AML-193 (cell line): ENCODE measurements around the gene MEI1.
"Not testable (repeated sequence)": the region's sequence is repeated elsewhere in the genome, so short reads cannot be mapped to it uniquely, and the experiment has no call there.

ENCODE experiments used
- DNase-seq, 2 experiments: peaks; one replicate each; lab custom pipeline; 2025; lab: John Stamatoyannopoulos, UW

Gene MEI1

DNA sequence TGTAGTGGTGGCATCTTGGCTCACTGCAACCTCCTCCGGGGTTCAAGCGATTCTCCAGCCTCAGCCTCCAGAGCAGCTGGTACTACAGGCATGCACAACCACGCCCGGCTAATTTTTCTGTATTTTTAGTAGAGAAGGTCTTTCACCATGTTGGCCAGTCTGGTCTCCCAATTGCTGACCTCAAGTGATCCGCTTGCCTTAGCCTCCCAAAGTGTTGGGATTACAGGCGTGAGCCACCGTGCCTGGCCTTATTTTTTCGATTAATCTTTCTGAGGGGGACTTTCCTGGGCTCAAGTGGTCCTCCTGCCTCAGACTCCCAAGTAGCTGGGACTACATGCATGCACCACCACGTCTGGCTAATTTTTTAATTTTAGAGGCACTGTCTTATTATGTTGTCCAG lies 16.3 kb upstream of the MEI1 start:
- no peak for DNase-seq

DNA sequence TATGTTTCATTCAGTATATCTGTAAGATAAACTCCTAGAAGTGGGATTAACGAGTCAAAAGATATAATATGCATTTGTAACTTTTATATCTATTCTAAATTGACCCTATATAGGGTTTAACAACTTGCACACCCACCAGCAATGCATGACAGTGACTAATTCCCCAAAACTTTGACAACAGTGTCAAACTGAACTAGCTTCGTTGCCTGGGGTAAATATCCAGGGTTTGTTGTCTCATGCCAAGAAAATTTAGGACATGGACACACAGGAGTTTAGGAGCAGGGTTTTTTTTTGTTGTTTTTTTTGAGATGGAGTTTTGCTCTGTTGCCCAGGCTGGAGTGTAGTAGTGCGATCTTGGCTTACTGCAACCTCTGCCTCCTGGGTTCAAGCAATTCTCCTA lies 15.7 kb upstream of the MEI1 start:
- DNase-seq = no peak

- DNase-seq = no peak
Observed at GRCh38 chr22:41684194-41684593, 15.1 kb upstream of the MEI1 start.

GRCh38 chr22:41686890-41687289 lies 12.4 kb upstream of the MEI1 start:
- not testable (repeated sequence) for DNase-seq

DNA sequence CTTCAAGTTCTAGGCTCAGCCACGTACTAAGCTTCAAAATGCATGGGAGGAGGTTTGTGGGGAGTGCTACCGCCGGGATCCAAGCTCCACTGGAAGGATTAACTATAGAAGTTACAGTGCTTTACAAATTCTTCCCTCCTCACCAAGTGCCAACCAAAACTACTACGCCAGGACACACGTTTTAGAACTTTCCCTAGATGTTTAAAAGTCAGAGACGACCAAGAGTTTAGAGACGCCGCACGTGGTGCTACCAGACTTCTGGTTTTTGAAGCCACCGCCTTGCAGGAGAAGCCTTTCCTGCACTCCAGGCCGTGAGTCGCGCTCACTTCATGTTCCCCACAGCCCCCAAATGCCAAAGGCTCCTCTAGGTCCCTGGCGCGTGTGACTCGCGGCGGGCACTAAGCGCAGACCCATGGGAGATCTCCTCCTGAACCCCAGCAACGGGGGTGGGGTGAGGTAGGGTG lies 11.4 kb upstream of the MEI1 start:
- DNase-seq = peak; percentile 13 to 33

- peak; percentile 84 to 88 for DNase-seq
Observed at GRCh38 chr22:41688365-41689211, 10.7 kb upstream of the MEI1 start, which contains the start of gene SNU13. TSS of gene SNU13 (minus strand) at chr22:41688867. CDS start at chr22:41688796, 71 bp downstream.

GRCh38 chr22:41690476-41690875 lies 8.8 kb upstream of the MEI1 start:
- no peak for DNase-seq

- DNase-seq = no peak
Observed at GRCh38 chr22:41695211-41695610, 4.1 kb upstream of the MEI1 start.

DNA sequence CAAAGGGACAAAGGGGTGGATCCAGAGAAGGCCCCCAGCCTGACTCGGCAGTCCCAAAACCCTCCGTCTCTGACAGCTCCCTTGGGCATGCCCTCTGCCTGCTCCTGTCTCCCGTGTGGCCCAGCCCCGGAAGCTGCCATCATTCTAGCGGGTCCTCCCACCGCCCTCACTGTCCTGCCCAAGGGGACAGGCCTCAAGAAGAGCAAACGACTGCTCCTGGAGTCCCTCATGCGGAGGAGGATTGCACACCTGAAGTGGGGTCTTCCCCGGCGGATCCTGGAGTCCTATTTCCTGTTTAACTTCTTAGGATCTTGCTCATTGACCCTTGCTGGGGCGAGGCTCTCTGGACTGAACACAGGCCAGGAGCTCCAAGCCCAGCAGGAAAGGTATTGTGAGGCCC lies 2.6 kb upstream of the MEI1 start:
- no peak for DNase-seq

- peak; percentile 75 to 80 for DNase-seq
Observed at GRCh38 chr22:41697126-41697775, 2.1 kb upstream of the MEI1 start.

GRCh38 chr22:41700108-41700364 lies 733 bp downstream of the MEI1 start:
- no peak for DNase-seq

GRCh38 chr22:41702763-41703162 lies 3.5 kb downstream of the MEI1 start:
- no peak for DNase-seq

GRCh38 chr22:41709341-41709740 lies 10.0 kb downstream of the MEI1 start:
- DNase-seq = no peak

GRCh38 chr22:41713004-41713403 lies 13.7 kb downstream of the MEI1 start:
- no peak for DNase-seq

- no peak for DNase-seq
Observed at GRCh38 chr22:41722496-41722895, 23.2 kb downstream of the MEI1 start.

GRCh38 chr22:41725510-41726110 lies 26.3 kb downstream of the MEI1 start:
- DNase-seq = no peak

- no peak for DNase-seq
Observed at GRCh38 chr22:41731609-41732008, 32.3 kb downstream of the MEI1 start.

- DNase-seq = peak; percentile 2 to 8
Observed at GRCh38 chr22:41732096-41732772, 32.9 kb downstream of the MEI1 start.

- DNase-seq = not testable (repeated sequence)
Observed at GRCh38 chr22:41733241-41733640, 33.9 kb downstream of the MEI1 start.

DNA sequence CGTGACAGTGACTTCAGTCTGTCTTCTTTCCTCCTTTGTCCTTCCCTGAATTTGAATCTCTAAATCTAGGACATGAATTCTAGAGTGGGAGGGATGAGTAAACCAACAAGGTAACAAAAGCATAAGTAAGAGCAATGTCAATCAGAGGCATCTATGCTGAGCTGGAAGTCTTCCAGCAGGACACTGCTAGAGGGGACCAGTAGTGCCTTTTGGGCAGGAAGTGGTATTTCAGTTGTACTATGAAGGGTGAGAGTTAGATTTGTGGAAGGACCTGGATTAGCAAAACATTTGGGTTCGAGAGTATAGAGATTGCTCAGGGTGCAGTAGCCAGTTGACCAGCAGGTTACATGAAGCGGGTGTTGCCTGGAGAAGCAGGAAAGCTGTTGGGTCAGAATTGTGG lies 40.3 kb downstream of the MEI1 start:
- no peak for DNase-seq

DNA sequence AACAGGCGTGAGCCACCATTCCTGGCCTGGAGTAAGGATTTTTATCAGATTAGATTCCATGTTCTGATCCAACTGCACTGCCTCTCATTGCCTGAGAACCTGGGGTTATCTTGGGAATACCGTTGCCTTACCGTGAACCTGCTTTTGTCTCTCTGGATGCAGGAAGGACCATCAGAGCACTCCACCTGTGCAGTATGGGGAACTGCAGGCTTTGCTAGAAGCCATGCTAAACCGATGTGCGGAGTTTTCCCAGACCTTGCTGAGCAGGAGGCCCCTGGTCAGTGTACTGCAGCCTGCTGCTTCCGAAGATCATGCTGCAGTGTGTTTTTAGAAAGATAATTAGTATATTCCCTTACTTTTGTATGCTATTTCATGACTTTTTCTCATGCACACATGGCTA lies 43.6 kb downstream of the MEI1 start:
- DNase-seq = no peak

DNA sequence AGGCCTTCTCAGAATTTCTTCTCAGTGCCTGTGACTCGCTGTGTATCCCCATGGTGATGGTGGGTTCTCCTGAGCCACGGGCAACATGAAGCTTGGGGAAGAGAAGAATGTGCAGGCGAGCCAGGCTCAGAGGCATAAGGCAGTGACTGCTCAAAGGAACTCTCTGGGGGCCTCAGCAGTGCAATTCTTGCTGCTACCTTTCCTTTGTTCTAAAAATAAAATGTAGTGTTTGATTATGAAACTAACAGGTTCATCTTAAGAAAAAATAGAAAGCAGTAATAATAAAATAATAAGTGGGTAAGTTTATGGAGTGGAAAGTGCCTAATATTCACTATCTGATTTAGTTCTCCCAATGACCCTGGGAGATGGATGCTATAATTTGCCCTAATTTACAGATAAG lies 46.7 kb downstream of the MEI1 start:
- DNase-seq = no peak
